Dedifferentiated amniotic fluid mesenchymal stem cell (primary cell): ENCODE data around the gene BANK1.
A peak's percentile ranks its signal among the peaks of the same experiment; 100 is the strongest.
"Not testable (repeated sequence)": the region's sequence is repeated elsewhere in the genome, so short reads cannot be mapped to it uniquely, and the experiment has no call there.

Source experiments
- DNase-seq: peaks from one replicate; pipeline ENCODE4 v3.0.0-alpha.2; 2016; ENCODE audit errors: extremely low spot score

The BANK1 gene

DNA sequence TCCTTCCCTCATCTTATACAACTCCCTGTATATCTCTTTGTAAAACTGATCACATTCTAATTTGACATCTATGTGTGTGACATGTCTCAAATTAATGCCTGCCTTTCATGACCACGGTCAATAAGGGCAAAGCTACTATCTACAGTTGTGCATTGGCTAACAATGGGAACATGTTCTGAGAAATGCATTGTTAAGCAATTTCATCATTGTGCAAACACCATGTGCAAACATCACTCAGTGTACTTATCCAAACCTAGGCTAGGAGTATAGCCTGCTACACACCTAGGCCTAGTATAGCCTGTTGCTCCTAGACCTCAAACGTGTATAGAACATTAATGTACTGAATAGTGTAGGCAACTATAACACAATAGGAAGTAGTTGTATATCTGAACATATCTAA lies 95.0 kb downstream of the BANK1 start:
- DNase-seq = no peak

DNA sequence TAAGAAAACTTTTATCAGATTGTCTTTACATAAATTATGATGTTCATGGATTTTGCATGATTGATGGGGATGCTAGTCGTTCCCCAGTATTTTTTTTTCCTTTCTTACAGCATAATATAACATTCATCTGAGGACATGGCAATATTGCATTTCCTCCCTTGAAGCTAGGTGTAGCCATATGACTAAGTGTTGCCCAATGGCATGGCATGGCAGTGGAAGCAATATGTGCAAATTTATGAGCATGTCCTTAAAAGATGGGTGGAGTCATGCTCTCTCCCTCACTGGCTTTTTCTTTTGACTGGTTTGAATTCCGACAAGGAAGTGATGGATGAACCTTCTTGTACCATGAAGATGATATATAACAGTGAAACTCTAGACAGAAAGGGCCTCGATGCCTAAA lies 96.3 kb downstream of the BANK1 start:
- no peak for DNase-seq

DNA sequence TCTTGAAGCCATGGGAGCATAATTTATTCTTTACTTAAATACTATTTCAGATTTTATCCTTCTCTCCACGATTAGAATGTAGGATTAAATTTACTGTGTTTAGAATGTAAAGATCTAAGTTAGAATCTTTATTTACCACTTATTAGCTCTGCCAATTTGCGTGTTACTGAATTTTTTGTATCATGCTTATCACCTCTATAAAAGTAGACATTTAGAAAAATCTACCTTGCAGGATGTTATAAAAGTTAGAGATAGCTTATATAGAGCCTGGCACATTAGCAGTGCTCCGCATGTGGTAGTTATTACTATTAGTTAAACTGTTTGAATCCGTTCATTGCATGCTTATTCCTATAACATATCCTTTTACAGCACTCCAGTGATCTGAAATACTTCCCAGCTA lies 97.9 kb downstream of the BANK1 start:
- no peak for DNase-seq

DNA sequence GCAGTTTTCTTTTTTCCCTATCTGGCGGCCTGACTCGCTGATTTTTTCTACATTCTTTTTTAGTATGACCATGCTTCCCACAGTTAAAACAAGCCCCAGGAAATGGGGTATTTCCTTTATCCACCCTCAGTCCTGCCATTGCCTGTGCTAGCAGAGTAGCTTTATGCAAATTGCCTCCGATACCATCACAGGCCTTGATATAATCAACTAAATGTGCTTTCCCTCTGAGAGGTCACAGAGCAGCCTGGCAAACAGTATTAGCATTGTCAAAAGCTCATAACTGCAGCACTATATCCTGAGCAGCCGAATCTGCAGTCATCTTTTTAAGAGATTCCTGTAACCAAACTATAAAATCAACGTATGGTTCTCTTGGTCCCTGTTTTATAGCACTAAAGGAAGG lies 115.0 kb downstream of the BANK1 start:
- not testable (repeated sequence) for DNase-seq

DNA sequence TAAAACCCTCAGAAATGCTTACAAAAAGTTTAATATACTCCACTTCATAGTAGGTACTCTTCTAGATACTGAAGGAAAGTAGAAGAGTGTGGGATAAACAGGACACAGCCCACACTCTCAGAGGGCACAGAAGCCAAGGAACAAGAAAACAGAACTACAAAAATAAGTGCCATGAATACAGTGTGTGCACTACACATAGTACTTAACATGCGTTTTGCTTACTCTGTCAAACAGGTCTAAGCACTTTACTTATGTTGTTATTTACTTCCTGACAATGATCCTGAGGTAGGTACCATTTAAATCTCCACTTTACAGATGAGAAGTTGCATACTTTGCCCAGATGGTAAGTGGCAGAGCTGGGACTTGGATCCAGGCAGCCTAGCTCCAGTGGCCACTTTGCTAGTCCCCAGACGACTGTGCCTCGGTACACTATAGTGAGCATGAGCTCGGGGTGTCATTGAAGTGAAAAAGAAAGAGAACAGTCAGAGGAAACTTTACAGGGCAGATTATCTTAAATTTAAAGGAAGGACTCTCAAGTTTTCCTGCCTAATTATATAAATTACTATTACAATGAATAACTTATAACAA lies 120.3 kb downstream of the BANK1 start:
- no peak for DNase-seq

DNA sequence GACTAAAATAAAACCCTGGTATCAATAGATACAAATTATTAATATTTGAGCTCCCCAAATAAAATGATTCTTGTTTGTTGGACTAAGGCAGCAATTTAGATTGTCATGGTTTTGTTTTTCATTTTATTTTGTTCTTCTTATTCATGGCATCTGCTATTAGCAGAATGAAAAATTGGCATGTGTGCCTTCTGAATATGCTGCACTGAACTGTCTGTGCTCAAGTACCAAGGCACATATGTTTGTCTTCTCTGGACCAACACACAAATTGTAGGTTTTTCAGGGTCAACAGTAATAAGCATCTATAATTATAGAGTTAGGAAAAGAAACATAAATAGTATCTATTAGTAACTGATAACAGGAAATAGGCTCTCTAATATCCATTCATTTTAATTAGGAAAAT lies 121.1 kb downstream of the BANK1 start:
- no peak for DNase-seq

DNA sequence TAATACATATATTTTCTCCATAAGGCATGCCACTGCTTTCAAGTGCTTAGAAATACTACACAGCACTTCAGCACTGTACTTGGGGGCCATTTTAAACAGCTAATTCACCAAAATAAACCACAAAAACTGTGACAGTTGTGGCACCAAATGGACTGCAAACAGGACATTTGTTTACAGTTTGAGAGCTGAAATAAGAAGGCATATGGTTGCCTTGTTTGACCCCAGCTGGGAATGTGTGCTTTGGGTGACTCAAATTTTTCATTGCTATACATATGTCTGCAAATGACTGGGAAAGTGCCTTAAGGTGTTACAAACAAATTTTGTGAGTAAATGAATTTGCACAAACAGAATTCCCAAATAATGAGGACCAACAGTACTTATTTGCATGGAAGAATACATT lies 124.2 kb downstream of the BANK1 start:
- DNase-seq = no peak

DNA sequence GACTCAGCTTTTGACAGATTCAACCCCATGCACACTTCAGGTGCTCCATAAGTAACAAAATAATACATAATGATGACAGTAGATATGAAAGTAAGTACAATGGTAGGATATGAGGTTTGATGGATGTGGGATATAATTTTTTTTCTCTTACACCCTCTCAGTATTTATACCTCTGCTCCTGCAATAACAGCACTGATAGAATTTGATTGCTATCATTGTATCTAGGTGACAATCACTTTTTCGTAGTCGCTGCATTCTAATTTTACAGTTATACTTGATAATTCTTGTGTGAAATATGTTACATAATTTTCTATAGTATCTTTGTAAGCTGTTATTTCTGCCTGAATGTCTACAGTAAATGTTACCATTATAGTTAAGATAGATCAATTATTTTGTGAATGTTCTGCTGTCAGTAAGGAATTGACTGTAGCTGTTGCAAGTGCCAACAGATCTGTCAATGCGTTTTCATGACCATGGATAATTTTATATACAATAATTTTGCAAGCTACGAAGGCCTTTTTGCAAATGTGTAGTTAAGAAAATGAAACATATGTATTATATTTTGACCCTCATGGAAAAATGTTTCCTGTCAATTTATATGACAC lies 128.9 kb downstream of the BANK1 start:
- no peak for DNase-seq

DNA sequence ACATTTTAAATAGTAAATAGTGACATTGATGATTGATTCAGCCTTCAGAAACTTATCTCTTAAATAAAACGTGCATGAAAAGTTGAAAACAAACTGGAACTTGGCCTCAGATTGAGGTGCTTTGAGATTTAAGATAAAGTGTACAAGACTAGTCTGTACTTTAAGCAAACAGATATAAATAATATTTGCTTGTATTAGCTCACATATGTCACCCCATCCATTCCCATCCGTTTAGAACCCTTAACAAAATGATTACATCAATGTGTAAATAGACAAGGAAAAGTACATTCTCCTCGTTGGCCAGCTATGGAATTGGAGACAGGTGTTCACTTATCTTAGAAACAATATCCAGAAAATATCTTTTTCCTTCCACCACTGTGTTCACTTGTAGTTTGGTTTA lies 130.8 kb downstream of the BANK1 start:
- DNase-seq = no peak

DNA sequence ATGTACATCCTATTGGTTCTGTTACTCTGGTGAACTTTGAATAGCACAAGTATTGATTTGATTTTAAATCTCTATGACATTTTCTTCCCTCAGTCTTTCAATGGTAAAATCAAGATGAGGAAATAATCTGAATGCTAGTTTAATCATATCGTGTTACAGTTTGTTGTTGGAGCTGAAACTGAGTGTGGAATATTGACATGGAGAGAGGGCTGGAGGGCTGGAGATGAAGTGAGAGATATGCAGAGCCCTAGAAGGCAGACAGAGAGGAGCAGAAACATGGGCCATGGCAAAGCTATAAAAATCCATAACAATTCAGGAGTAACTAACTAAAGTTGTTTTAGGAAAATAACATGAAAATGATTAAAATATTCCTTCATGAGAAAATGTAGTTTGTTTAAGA lies 141.1 kb downstream of the BANK1 start:
- DNase-seq = no peak

DNA sequence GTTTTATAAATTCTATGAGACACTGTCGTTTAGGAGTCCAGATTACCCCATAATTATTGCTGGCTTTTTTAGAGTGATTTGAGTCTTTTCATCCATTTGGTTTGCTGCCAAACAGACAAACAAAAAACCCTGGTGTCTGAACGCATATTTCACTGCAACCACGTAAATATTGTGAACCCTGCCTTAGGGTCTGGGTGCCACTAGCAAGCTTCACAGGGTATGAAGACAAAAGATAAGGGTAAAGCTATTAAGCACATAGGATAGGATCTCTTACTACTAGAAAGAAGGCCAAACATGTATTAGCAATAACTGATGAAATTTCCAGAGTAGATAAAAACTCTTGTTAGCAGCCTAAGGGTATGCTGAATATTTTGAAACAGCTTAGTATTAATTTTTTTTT lies 143.3 kb downstream of the BANK1 start:
- DNase-seq = no peak

DNA sequence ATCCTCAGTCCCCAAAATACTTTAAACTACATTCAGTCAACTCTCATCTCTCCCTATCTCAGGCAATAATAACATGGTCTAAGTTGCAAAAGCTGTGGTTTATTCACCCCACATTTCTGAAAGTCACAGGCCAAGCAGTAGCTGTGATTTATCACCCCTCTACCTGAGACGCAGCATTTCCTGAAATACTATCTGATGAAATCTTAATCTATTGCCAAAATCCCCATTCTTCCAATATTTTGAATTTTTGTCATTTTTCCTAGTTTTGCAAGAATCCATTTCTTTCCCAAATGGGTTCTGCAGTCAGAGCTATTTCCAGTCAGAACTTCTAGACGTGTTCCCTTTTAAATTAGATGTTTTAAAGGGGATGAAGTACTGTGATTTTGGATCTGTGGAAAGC lies 148.3 kb downstream of the BANK1 start:
- no peak for DNase-seq

DNA sequence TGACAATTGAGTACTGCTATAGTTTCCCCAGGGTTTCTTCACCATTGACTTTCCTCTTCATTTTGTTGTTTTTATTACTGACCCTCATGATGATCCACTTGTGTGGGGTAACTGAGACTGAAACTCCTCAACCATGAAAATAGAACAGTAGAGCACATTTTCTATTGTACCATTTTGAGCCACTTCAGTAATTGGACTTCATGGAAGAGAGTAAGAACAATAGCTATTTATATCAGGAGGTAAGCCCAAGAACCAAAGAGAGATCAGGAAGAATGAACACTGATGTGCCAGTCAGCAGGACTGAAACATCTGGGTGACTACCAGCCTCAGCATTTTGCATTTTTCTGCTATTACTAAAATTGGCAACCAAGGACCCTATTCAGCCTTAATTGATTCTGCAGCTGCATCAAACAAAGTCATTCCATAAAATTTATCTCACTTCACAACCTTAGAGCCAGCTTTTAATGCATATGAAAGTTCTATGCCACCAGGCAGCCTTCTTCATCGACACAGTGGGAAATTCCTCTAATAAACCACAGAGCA lies 151.4 kb downstream of the BANK1 start:
- no peak for DNase-seq

DNA sequence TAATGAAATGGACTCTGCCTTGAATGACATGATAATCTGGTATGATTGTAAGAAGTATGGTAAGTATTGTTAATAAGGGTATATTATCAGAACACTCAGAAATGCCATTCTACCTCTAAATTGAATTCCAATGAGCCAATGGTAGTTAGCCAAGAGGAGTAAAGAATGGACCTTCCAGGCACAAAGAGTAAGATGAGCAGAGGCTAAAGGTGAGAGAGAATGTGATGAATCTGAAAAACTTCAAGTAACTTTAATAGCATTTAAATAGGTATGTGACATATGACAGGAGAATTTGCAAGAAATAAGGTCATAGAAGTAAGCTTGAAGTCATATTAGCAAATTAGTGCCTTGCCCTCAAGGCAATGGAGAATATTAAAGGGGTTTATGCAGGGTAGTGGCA lies 152.4 kb downstream of the BANK1 start:
- DNase-seq = no peak

DNA sequence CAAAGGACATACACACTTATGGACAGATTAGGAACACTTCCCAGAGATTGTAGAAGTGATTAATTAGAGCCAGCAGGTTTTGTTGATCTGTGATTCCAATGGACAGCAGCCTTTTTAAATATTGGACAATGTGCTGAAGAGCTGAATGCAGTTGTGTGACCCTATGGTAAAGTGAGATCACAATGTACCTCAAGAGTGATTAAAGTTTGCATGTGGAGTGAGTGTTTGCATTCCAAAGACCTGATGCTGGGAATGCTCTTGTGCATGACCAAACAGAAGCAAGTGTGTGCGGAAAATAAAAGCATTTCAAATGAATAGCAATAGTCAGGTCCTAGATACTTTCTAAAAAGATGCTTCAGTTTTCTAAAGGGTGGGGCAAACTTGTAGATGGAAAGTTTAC lies 154.1 kb downstream of the BANK1 start:
- peak; percentile 22 for DNase-seq

DNA sequence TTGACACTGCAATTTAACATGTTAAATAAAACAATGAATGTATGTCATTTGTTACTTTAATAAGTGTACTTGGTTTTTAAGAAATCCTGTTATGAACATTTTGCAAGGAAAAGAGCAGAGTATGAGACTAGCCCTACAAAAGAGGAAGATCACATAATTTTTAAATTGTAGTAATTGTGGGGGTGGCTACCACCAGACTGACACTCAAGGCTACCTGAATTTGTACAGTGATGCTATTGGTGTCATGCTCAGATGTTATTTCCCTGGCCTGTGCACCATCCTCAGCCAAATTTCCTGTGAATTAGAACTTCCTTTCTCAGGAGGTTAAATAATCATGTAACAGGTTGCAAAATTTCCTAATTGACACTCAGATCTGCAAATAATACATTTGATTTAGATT lies 157.5 kb downstream of the BANK1 start:
- DNase-seq = no peak

DNA sequence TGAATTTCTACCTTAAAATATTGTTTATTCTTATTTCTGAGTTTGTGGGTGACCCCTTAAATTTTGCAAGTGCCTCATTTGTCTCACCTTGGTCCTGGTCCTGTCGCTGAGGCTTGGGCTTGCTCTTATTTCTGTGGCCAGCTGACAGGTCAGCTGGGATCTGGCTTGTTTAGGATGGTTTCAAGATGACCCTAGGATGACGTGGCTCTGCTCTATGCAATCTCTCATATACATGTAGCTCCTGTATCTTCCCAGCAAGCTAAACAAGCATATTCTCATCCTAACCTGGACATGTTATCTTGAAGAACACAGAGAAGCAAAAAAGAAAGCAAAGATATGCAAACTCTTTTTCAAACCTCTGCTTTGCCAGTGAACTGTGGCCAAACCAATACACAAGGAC lies 158.4 kb downstream of the BANK1 start:
- DNase-seq = no peak

DNA sequence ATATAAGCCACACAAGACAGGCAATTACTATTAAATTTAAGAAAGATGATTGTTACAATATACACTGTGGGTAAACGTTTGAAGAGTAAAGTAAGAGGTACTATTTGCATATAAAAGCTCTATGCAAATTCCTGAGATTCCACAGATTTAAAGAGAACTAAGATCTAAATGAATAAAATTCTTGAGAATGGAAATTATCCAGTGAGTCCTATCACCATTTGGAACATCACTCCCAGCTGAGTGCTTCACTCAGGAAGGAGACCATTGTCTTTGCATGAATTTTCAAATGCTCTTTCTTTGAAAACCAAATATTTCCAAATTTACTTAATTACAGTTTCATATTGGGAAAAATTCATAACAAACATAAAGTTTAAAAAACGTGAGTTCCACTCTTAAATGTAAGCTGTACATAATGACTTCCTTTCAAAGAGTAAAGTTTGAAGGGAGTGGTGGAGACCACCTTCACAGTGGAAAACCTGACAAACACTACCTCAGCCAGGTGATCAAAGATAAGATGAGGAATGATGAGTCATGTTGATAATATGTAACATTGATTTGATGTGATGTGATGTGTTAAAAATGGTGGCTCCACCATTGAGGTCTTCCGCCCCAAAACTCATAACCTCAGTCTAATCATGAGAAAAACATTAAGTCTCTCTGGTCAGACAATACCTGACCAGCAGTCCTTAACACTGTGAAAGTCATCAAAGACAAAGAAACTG lies 159.9 kb downstream of the BANK1 start:
- no peak for DNase-seq

DNA sequence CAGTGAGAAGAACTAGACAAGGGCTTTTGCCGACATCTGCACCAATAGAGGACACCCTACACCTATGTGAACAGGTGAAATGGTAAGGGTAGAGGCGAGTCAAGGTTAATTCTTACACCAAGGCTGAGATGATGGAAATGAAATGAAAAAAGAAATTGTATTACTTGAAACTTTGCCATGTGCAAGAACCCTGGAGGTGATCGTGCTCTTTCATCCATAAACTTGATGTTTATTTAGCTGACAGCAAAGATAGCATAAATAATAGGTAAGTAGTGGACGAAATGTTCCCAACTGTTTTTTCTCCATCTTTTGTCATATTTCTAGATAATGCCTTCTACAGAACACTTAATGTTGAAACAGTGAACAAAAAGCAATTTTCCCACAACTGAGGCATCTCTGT lies 162.5 kb downstream of the BANK1 start:
- no peak for DNase-seq

DNA sequence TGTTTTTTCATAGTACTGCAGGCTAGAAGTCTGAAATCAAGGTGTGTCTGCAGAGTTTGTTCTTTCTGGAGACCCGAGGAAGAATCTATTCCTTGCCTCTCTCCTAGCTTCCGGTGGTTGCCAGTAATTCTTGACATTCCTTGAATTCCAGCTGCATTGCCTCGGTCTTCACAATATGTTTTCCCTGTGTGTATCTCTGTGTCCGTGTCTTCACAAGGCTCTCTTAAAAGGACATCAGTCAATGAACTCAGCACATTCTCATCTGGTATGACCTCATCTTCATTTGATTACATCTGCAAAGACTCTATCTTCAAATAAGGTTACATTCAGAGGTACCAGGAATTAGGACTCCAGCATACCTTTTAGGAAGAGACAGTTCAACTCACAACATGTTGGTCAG lies 163.4 kb downstream of the BANK1 start:
- DNase-seq = peak; percentile 27

DNA sequence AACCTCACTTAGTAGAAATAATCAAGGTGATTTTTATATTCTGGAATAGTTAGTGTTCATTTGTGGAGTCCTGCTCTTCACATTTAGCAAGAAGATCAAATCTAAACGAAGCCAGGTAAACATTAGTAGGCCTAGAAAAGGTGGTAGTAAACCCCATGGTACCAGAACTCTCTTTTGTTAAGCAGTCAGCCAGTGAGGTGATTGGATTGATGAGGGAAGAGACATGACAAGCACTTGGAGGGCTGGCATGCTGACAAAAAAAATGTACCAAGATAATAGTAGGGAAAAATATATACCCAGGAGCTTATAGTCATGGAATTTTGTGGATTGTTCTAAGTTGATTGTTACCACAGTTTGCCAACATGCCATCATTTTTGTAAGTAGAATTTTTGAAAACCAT lies 163.8 kb downstream of the BANK1 start:
- DNase-seq = no peak

DNA sequence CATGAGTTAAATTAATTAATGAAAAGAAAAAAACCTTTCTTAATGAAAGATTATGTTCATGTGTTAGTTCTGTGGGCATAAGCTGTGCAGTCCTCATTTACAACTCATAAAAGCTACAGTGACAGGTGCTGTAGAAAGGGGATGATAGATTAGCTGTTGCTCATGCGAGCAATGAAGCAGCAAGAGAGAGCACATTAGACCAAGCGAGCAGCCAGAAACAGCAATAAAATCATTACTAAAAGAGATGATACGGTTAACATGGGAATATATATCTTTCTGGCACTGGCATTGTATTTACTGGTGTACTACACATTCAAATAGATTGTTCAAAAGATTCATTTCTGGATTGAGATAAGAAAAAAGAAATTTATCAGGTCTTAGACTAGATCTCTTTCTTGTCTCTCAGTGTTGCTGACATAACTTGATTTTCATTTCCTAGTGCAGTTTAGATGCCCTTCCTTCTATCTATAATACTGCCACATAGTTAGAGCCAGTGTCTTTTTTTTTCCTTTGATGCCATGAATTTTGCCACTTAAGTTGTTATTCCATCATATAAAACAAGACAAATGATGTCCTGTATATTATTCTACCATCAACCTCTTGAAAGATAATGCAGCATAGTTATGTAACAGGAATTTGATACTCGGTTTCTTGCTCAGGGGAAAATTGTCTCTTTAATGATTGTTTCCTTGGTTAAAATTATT lies 164.6 kb downstream of the BANK1 start:
- DNase-seq = no peak
